Activated naive CD8-positive, alpha-beta T cell (primary cell): Measurements from ENCODE around the gene HINFP.
"Not testable (repeated sequence)": the region's sequence is repeated elsewhere in the genome, so short reads cannot be mapped to it uniquely, and the experiment has no call there.

Experiments used
- H3K27ac Mint-ChIP-seq: one replicate; pipeline ENCODE4 v1.8.0; 2021; ENCODE audit warnings: mixed read lengths
- H3K27me3 Mint-ChIP-seq: one replicate; pipeline ENCODE4 v1.8.0; 2021; ENCODE audit warnings: mixed read lengths
- H3K36me3 Mint-ChIP-seq: one replicate; pipeline ENCODE4 v1.8.0; 2021; ENCODE audit warnings: mixed read lengths
- H3K4me1 Mint-ChIP-seq: one replicate; pipeline ENCODE4 v1.8.0; 2021; ENCODE audit warnings: low read depth, mixed read lengths
- H3K4me3 Mint-ChIP-seq: one replicate; pipeline ENCODE4 v1.8.0; 2021; ENCODE audit warnings: mild to moderate bottlenecking, mixed read lengths
- H3K9me3 Mint-ChIP-seq: one replicate; pipeline ENCODE4 v1.8.0; 2021; ENCODE audit warnings: low read depth, mixed read lengths

The HINFP gene

DNA sequence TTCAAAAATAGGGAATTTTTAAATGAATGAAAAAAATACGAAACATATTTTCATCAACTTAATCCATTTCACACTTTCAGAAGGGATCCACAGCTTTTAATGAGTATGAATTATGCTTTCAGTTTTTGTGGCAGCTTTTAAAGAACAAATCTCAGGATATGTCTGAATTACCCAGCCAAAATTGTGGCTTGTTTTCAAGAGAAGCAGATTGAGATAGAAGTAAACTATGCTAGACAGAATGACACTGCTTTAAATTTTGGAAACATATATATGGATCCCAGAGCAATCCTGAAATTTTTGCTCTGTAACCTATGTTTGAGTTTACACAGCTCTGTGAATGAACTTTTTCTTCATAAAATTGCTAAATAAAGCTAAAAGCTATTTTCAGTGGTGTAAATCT is 2.4 kb upstream of the HINFP start:
- H3K36me3 Mint-ChIP-seq: peaks cover 8% of the 10 kb centered on the region
- H3K27me3 Mint-ChIP-seq: no peaks in the 10 kb centered on the region
- H3K4me1 Mint-ChIP-seq: peaks cover 52% of the 10 kb centered on the region
- no peaks in the 10 kb centered on the region for H3K9me3 Mint-ChIP-seq
- no peak overlapping the region for H3K4me3 Mint-ChIP-seq
- H3K27ac Mint-ChIP-seq: no peak overlapping the region

DNA sequence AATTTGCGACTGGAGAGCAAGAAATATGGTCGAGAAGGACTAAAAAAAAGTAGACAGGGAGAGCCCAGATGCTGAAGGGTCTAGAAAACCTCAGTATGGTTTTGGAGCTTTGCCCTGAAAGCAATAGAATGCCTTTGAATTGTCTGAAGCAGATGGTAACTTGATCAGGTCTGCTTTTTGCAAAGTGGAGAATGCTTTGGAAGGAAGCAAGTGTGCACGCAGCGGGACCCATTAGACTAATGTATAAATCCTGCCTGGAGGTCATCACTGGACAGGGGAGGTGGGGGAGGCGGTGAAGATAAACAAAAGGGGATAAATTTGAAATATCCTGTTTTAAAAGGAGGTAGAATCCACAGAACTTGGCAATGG is 757 bp upstream of the HINFP start:
- Mint-ChIP-seq H3K27ac (peak overlapping the region; percentile 94), H3K4me1 (peaks cover 45% of the 10 kb centered on the region), H3K4me3 (peak overlapping the region; percentile 99), H3K9me3 (no peaks in the 10 kb centered on the region), H3K36me3 (peaks cover 4% of the 10 kb centered on the region), H3K27me3 (no peaks in the 10 kb centered on the region)

DNA sequence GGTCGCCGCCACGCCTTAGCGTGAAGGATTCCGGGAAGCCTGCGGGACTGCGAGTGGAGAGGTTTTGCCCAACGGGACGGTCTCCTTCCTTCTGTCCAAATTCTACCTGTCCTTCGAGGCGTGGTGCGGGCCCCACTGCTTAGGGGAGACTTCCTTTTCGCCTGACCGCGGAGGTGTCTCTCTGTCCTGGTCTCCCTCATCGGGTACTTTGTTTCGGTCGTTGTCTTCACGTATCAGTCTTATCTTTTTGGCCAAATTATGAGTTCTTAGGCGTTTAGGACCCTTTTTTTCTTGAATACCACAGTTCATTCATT is 388 bp downstream of the HINFP start:
- H3K9me3 Mint-ChIP-seq: no peaks in the 10 kb centered on the region
- peak overlapping the region; percentile 99 for H3K4me3 Mint-ChIP-seq
- H3K4me1 Mint-ChIP-seq: peaks cover 40% of the 10 kb centered on the region
- H3K27me3 Mint-ChIP-seq: no peaks in the 10 kb centered on the region
- peak overlapping the region; percentile 94 for H3K27ac Mint-ChIP-seq
- H3K36me3 Mint-ChIP-seq: peaks cover 2% of the 10 kb centered on the region

DNA sequence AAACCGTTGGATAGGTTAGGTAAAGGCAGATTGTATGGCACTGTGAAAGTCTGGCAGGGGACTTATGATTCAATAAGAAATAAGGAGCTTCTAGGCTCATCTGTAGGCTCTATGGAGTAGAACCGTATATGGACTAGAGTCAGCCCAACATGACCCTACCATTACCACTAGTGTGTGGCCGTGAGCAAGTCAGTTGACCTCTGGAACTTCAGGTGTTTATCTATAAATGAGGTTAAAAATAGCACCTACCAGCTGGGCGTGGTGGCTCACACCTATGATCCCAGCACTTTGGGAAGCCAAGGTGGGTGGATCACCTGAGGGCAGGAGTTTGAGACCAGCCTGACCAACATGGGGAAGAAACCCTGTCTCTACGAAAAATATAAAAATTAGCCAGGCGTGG is 4.4 kb downstream of the HINFP start:
- H3K27ac Mint-ChIP-seq: no peak overlapping the region
- peaks cover 36% of the 10 kb centered on the region for H3K4me1 Mint-ChIP-seq
- no peaks in the 10 kb centered on the region for H3K27me3 Mint-ChIP-seq
- H3K4me3 Mint-ChIP-seq: no peak overlapping the region
- H3K9me3 Mint-ChIP-seq: no peaks in the 10 kb centered on the region
- peaks cover 4% of the 10 kb centered on the region for H3K36me3 Mint-ChIP-seq

DNA sequence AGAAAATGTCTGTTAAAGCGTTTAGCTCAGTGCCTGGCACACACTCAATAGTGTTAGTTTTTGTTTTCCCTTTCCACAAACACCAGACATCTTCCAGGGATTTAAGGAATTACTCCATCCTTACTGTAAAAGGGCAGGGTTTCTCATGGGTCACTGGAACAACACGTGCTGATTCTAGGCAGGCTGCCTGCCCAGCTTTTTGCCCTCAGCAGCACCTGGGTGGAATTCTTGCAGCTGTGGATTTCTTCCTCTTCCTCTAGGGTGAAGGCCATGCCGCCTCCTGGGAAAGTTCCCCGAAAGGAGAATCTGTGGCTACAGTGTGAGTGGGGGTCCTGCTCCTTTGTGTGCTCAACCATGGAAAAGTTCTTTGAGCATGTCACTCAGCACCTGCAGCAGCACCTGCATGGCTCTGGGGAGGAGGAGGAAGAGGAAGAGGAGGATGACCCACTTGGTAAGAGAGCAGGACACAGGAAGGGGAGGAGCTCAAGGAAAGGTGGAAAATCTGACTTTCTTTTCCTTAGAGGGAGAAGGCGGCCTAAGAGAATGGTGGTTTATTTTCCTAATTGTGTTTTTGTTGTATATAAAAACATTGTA is 5.4 kb downstream of the HINFP start:
- peak overlapping the region; percentile 58 for H3K27ac Mint-ChIP-seq
- no peaks in the 10 kb centered on the region for H3K9me3 Mint-ChIP-seq
- H3K4me3 Mint-ChIP-seq: no peak overlapping the region
- H3K27me3 Mint-ChIP-seq: no peaks in the 10 kb centered on the region
- peaks cover 34% of the 10 kb centered on the region for H3K4me1 Mint-ChIP-seq
- H3K36me3 Mint-ChIP-seq: peaks cover 4% of the 10 kb centered on the region

DNA sequence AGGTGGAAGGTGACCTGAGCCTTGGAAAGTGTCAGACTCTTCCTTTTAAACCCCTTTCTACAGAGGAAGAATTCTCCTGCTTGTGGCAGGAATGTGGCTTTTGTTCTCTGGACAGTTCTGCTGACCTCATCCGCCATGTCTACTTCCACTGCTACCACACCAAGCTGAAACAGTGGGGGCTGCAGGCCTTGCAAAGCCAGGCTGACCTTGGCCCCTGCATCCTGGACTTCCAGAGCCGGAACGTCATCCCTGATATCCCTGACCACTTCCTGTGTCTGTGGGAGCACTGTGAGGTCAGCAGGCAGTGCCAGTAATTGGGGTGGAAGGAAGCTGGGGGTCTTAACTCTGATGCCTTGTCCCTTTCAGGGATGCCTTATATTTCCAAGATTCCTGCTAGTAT is 9.3 kb downstream of the HINFP start:
- Mint-ChIP-seq H3K9me3 (no peaks in the 10 kb centered on the region), H3K27me3 (no peaks in the 10 kb centered on the region), H3K36me3 (peaks cover 8% of the 10 kb centered on the region), H3K27ac (no peak overlapping the region), H3K4me1 (peaks cover 11% of the 10 kb centered on the region), H3K4me3 (no peak overlapping the region)

DNA sequence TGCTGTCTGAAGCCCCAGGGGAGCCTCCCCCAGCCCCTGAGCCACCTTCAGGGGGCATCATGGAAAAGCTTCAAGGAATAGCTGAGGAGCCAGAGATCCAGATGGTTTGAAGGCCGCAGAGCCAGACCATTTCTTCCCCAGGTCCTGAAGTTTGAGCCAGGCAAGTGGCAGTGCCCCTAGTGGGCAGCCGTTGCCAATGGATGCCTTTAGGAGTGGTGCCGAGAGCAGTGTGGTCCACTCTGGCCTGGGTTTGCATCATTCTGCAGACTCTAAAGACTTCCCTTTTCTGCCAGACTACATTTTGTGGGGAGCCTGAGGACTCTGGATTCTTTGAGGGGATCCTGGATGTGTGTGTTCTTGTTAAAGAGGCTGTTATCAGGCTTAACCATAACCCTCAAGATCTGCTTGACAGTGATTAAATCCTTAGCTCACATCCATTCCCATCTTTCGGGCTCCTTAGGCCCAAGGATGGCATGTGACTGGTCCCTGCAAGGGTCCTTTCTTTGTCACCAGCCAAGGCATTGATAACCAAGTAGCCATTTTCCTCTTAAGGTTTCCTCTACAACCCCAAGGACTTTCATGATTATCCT is 13.1 kb downstream of the HINFP start:
- peaks cover 8% of the 10 kb centered on the region for H3K36me3 Mint-ChIP-seq
- H3K4me3 Mint-ChIP-seq: no peak overlapping the region
- no peaks in the 10 kb centered on the region for H3K9me3 Mint-ChIP-seq
- peaks cover 1% of the 10 kb centered on the region for H3K4me1 Mint-ChIP-seq
- H3K27me3 Mint-ChIP-seq: no peaks in the 10 kb centered on the region
- H3K27ac Mint-ChIP-seq: no peak overlapping the region

DNA sequence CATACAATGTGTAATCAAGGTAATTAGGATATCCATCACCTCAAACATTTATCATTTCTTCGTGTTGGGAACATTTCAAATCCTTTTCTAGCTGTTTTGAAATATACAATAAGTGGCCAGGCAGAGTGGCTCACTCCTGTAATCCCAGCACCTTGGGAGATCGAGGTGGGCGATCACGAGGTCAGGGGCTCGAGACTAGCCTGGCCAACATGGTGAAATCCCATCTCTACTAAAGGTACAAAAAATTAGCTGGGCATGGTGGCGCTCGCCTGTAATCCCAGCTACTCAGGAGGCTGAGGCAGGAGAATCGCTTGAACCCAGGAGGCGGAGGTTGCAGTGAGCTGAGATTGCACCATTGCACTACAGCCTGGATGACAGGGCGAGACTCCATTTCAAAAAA is 17.9 kb downstream of the HINFP start:
- H3K4me1 Mint-ChIP-seq, H3K27ac Mint-ChIP-seq, H3K9me3 Mint-ChIP-seq, H3K36me3 Mint-ChIP-seq, H3K27me3 Mint-ChIP-seq, H3K4me3 Mint-ChIP-seq: not testable (repeated sequence)

DNA sequence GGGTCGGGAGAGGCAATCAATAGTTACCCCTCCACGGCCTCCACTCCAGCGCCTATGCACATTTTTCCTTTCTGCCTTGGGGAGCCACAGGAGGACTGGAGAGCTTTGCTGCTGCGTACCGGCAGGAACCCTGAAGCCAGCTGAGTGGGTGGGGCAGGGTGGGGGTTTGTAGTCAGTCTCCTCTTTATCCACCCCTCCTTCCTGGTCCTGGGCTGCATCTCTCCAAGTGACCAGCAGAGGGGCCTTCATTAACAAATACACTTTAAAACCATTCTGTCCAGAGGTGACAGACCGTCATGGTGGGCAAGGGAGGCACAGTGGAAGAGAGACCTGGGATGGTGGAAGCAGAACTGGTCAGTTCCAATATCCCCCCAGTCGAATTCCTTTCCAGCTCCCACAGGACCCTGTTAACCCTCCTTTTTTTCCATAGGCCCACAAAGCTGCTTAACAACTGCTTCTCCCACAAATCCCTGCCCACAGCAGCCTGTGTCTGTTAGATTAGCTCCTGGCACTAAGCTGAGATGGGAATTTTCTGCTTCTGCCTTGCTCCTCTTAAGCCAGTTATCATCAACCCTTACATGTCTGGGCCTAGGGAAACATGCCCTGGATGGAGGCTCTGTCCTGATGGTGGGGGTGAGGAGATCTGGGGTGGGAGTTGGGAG is 23.6 kb downstream of the HINFP start:
- H3K4me3 Mint-ChIP-seq: no peak overlapping the region
- peaks cover 17% of the 10 kb centered on the region for H3K27me3 Mint-ChIP-seq
- no peak overlapping the region for H3K27ac Mint-ChIP-seq
- H3K36me3 Mint-ChIP-seq: no peaks in the 10 kb centered on the region
- peaks cover 13% of the 10 kb centered on the region for H3K4me1 Mint-ChIP-seq
- no peaks in the 10 kb centered on the region for H3K9me3 Mint-ChIP-seq

DNA sequence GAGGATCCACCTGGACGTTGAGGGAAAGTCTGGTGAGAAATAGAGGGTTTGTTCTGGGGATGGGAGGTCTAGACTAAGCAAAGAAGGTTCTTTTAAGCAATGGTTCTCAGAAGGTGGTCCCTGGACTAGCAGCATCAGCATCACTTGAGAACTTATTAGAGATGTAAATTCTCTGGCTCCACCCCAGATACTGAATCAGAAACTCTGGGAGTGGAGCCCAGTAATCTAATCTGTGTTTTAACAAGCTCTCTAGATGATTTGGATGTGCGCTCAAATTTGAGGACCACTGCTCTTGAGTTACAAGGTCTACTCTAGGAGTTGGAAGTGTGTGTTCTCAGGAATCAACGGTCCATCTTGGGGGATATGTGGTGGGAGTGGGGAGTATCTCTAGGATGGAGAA is 24.2 kb downstream of the HINFP start:
- Mint-ChIP-seq H3K36me3 (no peaks in the 10 kb centered on the region), H3K4me1 (peaks cover 13% of the 10 kb centered on the region), H3K4me3 (no peak overlapping the region), H3K27ac (no peak overlapping the region), H3K9me3 (no peaks in the 10 kb centered on the region), H3K27me3 (peaks cover 17% of the 10 kb centered on the region)

DNA sequence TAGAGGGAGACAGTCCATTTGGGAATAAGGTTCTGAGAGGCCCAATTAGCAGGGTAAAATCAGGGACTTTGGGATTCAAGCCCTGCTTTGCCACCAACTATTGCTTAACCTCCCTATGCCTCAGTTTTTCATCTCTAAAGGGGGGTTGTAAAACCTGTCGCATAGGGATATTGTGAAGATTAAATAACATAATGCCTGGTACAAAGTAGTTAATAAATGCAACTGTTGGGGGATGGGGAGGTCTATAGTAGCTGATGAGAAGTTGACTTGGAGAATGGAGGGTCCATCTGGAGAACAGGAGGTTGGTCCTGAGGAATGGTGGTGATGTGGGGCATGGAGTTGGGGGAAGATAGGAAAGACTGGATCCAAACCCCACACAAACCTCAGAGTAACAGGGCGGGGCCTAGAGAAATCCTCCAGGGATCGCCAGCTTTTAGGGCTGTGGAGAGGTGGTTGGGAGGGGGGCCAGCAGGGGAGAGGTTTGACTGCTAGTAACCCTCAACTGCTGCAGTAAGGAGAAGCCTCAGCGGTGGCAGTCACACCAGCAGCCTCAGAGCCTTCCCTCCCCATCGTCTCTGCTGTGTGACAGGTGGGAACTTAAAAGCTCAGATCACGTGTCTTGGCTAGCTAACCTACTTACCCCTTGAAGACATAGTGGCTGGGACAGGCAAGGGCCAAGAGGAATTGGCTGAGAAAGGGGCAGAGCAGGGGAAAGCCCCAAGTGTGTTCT is 26.4 kb downstream of the HINFP start:
- no peaks in the 10 kb centered on the region for H3K9me3 Mint-ChIP-seq
- peaks cover 13% of the 10 kb centered on the region for H3K4me1 Mint-ChIP-seq
- peaks cover 17% of the 10 kb centered on the region for H3K27me3 Mint-ChIP-seq
- H3K36me3 Mint-ChIP-seq: no peaks in the 10 kb centered on the region
- no peak overlapping the region for H3K27ac Mint-ChIP-seq
- peak overlapping the region; percentile 78 for H3K4me3 Mint-ChIP-seq

DNA sequence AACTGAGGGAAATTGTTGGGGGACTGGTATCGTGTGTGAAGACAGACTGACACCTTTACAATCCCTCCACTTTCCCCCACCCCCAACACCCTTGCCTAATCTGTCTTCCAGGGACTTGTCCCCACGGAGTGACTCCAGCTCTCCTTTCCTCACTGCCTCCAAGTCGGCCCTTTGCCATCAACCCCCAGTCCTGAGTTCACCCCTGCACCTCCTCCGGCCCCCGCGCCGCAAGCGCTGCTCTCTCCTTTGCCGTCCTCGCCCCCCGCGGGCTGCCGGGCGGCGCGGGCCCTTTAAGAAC is 27.3 kb downstream of the HINFP start:
- Mint-ChIP-seq H3K4me3 (peak overlapping the region; percentile 78), H3K9me3 (no peaks in the 10 kb centered on the region), H3K27ac (no peak overlapping the region), H3K36me3 (no peaks in the 10 kb centered on the region), H3K4me1 (peaks cover 13% of the 10 kb centered on the region), H3K27me3 (peaks cover 12% of the 10 kb centered on the region)

DNA sequence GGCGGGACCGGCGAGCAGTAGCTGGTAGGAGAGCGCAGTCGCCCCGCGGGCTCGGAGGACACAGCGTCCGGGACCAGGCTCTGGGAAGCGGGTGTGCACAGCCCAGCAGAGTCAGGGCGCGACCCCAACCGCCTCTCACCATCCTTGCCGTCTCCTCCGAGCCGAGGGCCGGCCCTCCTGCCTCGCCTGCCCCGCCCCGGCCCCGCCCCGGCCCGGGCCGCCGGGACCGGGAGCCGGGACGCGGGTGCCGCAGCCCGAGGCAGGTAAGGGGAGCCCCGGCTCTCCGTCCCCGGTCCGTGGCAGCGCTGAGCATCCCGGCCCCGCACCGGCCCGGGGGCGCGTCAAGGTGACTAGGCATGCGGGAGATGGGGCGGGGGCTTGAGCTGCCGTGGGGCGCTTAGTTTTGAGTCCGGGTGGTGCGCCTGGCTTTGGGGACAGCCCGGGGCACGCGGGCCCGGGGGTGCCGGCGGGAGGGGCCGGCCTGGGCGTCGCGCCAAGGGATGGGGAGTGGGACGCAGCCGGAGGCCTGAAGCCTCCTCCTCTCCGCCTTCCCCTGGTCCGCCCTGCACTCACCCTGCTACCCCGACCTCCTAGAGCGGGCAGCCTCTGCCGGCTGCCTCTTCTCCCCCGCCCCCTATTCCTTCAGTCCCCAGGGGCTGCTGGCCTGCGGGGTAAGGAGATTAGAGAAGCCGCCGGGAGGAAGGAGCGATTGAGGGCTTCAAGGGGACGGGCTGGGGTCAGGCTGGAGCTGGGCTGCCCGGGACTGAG is 27.8 kb downstream of the HINFP start, which contains the start of gene ABCG4:
Gene ABCG4, plus strand, starts transcription at position 35 of the 768 bp plus-strand sequence. CDS start 914 bp downstream, outside the sequence.
- H3K36me3 Mint-ChIP-seq: no peaks in the 10 kb centered on the region
- H3K27me3 Mint-ChIP-seq: peaks cover 11% of the 10 kb centered on the region
- H3K27ac Mint-ChIP-seq: no peak within 1 kb of the TSS

DNA sequence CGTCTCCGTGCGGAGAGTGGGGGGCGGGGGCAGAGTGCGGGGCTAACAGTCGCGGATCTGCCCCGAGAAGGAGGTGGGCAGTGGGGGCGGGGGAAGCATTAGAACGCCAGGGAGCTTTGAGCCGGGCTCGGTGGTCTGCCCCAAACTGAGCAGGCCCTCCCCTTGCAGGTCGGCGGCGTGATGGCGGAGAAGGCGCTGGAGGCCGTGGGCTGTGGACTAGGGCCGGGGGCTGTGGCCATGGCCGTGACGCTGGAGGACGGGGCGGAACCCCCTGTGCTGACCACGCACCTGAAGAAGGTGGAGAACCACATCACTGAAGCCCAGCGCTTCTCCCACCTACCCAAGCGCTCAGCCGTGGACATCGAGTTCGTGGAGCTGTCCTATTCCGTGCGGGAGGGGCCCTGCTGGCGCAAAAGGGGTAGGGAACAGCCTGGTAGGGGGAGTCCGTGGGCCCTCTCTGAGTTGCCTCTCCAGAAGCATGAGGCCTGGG is 28.5 kb downstream of the HINFP start:
- H3K9me3 Mint-ChIP-seq: no peaks in the 10 kb centered on the region
- H3K36me3 Mint-ChIP-seq: no peaks in the 10 kb centered on the region
- no peak overlapping the region for H3K27ac Mint-ChIP-seq
- H3K4me3 Mint-ChIP-seq: peak overlapping the region; percentile 19
- H3K4me1 Mint-ChIP-seq: peaks cover 13% of the 10 kb centered on the region
- peaks cover 11% of the 10 kb centered on the region for H3K27me3 Mint-ChIP-seq

More for the DNA sequence above, 27.8 kb downstream of the HINFP start, which contains the start of gene ABCG4:
- H3K4me1 Mint-ChIP-seq: peaks cover 13% of the 10 kb centered on the region
- no peaks in the 10 kb centered on the region for H3K9me3 Mint-ChIP-seq
- peak within 1 kb of the TSS; percentile 78 for H3K4me3 Mint-ChIP-seq

DNA sequence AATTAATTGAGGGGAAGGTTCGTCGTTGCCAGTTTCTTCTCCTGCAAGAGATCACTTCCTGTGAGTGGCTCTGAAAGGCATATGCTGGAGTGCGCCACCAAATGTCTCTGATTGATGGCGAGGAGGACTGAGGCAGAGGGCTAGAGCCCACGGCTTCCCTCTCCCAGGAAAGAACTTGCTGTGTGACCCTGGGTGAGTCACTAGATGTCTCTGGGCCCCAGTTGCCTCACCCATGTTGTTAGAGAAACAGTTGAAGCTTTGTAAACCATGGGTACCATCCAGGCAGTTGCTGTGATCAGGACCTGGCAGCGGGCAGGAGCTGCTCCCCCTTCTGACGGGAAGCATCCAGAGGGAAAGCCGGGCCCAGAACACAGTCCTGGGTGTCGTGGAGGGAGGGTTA is 30.7 kb downstream of the HINFP start:
- H3K9me3 Mint-ChIP-seq: no peaks in the 10 kb centered on the region
- no peak overlapping the region for H3K27ac Mint-ChIP-seq
- H3K27me3 Mint-ChIP-seq: peaks cover 3% of the 10 kb centered on the region
- H3K4me1 Mint-ChIP-seq: peaks cover 13% of the 10 kb centered on the region
- no peak overlapping the region for H3K4me3 Mint-ChIP-seq
- no peaks in the 10 kb centered on the region for H3K36me3 Mint-ChIP-seq
